B cell (primary cell): ENCODE data around the gene CREB5. TPM values are rescaled to one million over a fixed set of nuclear protein-coding genes. Genes with fewer than 3 reads are reported as not detected.

ENCODE experiments used
- ATAC-seq: fragments of 200-7000 bp; cut with Tn5 transposase; one replicate; pipeline ENCODE4 v1.10.0; 2021; ENCODE audit warnings: low read depth, mild to moderate bottlenecking, moderate number of reproducible peaks, moderate library complexity
- CTCF ChIA-PET: fragments of 350-600 bp; sonication (Branson Sonifier 250); formaldehyde crosslinking; loops from one replicate; lab custom pipeline; 2021; ENCODE audit warnings: antibody characterized with exemption, inconsistent platforms; lab: Charles Lee
- POLR2A ChIA-PET: fragments of 350-600 bp; sonication (Branson Sonifier 250); formaldehyde crosslinking; loops from one replicate; lab custom pipeline; 2021; ENCODE audit warnings: antibody characterized with exemption; lab: Charles Lee
- DNase-seq: peaks from one replicate; pipeline ENCODE4 v3.0.0; 2013
- H2AFZ ChIP-seq: 2 replicates; pipeline ENCODE4 v1.6.1; 2012; ENCODE audit warnings: mild to moderate bottlenecking, low read depth, low read length; ENCODE audit not compliant: insufficient read depth, poor library complexity, severe bottlenecking
- H3K27ac ChIP-seq, 2 donors: 1 replicate in 1 of 2; 2 replicates in 1 of 2; pipeline ENCODE4 v1.5.1; 2012 to 2013; ENCODE audit warnings: low read length in 2 of 2, mild to moderate bottlenecking in 2 of 2, moderate library complexity in 1 of 2
- H3K27me3 ChIP-seq, 4 experiments: fragments of 200-600 bp in 1 of 4; sonication (generic) in 1 of 4; replicated peaks in 1 of 4; 1 replicate in 2 of 4; 2 replicates in 2 of 4; pipeline versions ENCODE4 v1.6.1 to v1.7.0; 2013 to 2016; ENCODE audit warnings: low read length in 3 of 4, mild to moderate bottlenecking in 2 of 4, mixed read lengths in 1 of 4, moderate library complexity in 1 of 4; ENCODE audit not compliant: insufficient read depth in 4 of 4, control insufficient read depth in 3 of 4; ENCODE audit errors: control extremely low read depth in 1 of 4
- H3K36me3 ChIP-seq, 2 experiments: replicated peaks in 1 of 2; 1 replicate in 1 of 2; 2 replicates in 1 of 2; pipeline versions ENCODE4 v1.6.1 to v1.7.1; 2013; ENCODE audit warnings: low read length in 1 of 2; ENCODE audit not compliant: insufficient read depth in 2 of 2, control insufficient read depth in 1 of 2; ENCODE audit errors: control extremely low read depth in 1 of 2, extremely low read depth in 1 of 2
- H3K4me1 ChIP-seq, 2 donors: fragments of 200-600 bp in 1 of 2; sonication (generic) in 1 of 2; 1 replicate in 1 of 2; 2 replicates in 1 of 2; pipeline versions ENCODE4 v1.5.1 to v1.6.1; 2013 to 2017; ENCODE audit warnings: low read length in 2 of 2; ENCODE audit not compliant: control insufficient read depth in 2 of 2, insufficient read depth in 2 of 2
- H3K4me2 ChIP-seq: replicated peaks from 2 replicates; pipeline ENCODE3; 2012; ENCODE audit warnings: mild to moderate bottlenecking, low read depth, low read length; ENCODE audit not compliant: poor library complexity, severe bottlenecking
- H3K4me3 ChIP-seq, 5 experiments: fragments of 200-600 bp in 1 of 5; sonication (generic) in 1 of 5; 1 replicate in 3 of 5; 2 replicates in 2 of 5; pipeline versions ENCODE4 v1.5.1 to v1.7.0; 2011 to 2016; ENCODE audit warnings: low read length in 4 of 5, mild to moderate bottlenecking in 4 of 5, low read depth in 2 of 5, control low read depth in 1 of 5, moderate library complexity in 1 of 5; ENCODE audit not compliant: insufficient read depth in 1 of 5; ENCODE audit errors: control extremely low read depth in 1 of 5, extremely low read depth in 1 of 5
- H3K79me2 ChIP-seq: fragments of 200-600 bp; sonication (generic); one replicate; pipeline ENCODE4 v1.6.0; 2016; ENCODE audit warnings: low read length; ENCODE audit not compliant: control insufficient read depth, insufficient read depth
- H3K9ac ChIP-seq: fragments of 200-600 bp; sonication (generic); 2 replicates; pipeline ENCODE4 v1.6.1; 2017; ENCODE audit warnings: mild to moderate bottlenecking, low read length, moderate library complexity
- H3K9me3 ChIP-seq, 3 donors: one replicate each; pipeline versions ENCODE4 v1.6.1 to v1.7.1; 2013; ENCODE audit warnings: low read length in 2 of 3; ENCODE audit not compliant: control insufficient read depth in 2 of 3, insufficient read depth in 1 of 3; ENCODE audit errors: control extremely low read depth in 1 of 3
- H4K20me1 ChIP-seq: 2 replicates; pipeline ENCODE4 v1.6.0; 2012; ENCODE audit warnings: mild to moderate bottlenecking, low read length; ENCODE audit not compliant: insufficient read depth, control insufficient read depth, poor library complexity, severe bottlenecking
- H3K27ac Mint-ChIP-seq: one replicate; pipeline ENCODE4 v1.8.0; 2021; ENCODE audit warnings: mixed read lengths
- H3K27me3 Mint-ChIP-seq: one replicate; pipeline ENCODE4 v1.8.0; 2021; ENCODE audit warnings: mixed read lengths
- H3K4me1 Mint-ChIP-seq: one replicate; pipeline ENCODE4 v1.8.0; 2021; ENCODE audit warnings: mixed read lengths
- H3K4me3 Mint-ChIP-seq: one replicate; pipeline ENCODE4 v1.8.0; 2021; ENCODE audit warnings: mixed read lengths
- H3K9me3 Mint-ChIP-seq: one replicate; pipeline ENCODE4 v1.8.0; 2022; ENCODE audit warnings: mixed read lengths; ENCODE audit not compliant: insufficient read depth
- CTCF ChIP-seq: fragments of 200-600 bp; IDR thresholded peaks from one replicate; pipeline ENCODE4 v1.8.0; 2022; ENCODE audit warnings: antibody characterized with exemption, mild to moderate bottlenecking
- EZH2 ChIP-seq: IDR thresholded peaks from 2 replicates; pipeline ENCODE4 v1.6.1; 2012; ENCODE audit warnings: borderline replicate concordance, low read depth, mild to moderate bottlenecking, moderate library complexity, low read length; ENCODE audit not compliant: insufficient read depth, poor library complexity, severe bottlenecking
- WGBS: methylation state at CpG from one replicate; pipeline ENCODE4 v1.1.5; 2013; ENCODE audit warnings: missing lambda C conversion rate; ENCODE audit not compliant: insufficient coverage; 5-methylcytosine and 5-hydroxymethylcytosine counted together
- intact Hi-C: fragments of 100-400 bp; cut with micrococcal nuclease; formaldehyde crosslinking; loops from one replicate; pipeline ENCODE4 v1.10.0; 2022
- polyA plus RNA-seq: library from polyadenylated mRNA; depleted of rRNA; stranded (reverse); fragments of >200 nt; gene quantifications from 2 replicates; pipeline ENCODE4 v1.2.3, GENCODE V29; 2012
- total RNA-seq, 2 donors: library from RNA; stranded (reverse); fragments of 120-200 nt in 1 of 2; gene quantifications; 1 replicate in 1 of 2; 2 replicates in 1 of 2; pipeline versions ENCODE4 v1.2.3 to v1.2.4, GENCODE V29; 2013 to 2022

CREB5 gene
- total and polyA plus RNA-seq, 2 donors (not counting 1 experiment from before 2014, with no cell fraction given): 0.05 to 0.95 TPM

- H3K9me3 Mint-ChIP-seq: no peaks in the 10 kb centered on the region
- Histone ChIP-seq H3K4me1 (no peaks in the 10 kb centered on the region), H3K4me2 (no peak overlapping the region), H3K36me3 (no peaks in the 10 kb centered on the region), H3K27me3 (peaks cover 0 to 6% (median 3%) of the 10 kb centered on the region in 4 experiments), H3K4me3 (no peak overlapping the region), H3K9me3 (no peaks in the 10 kb centered on the region), H2AFZ (no peak overlapping the region), H3K27ac (no peak overlapping the region), H3K79me2 (no peaks in the 10 kb centered on the region), H4K20me1 (no peaks in the 10 kb centered on the region), H3K9ac (no peak overlapping the region)
- H3K27ac Mint-ChIP-seq: no peak overlapping the region
- 89% methylated on average over 3 of the region's 4 CpGs for WGBS
- H3K4me3 Mint-ChIP-seq: no peak overlapping the region
- TF ChIP-seq EZH2: no peak
- no peak for TF ChIP-seq CTCF
- POLR2A ChIA-PET: no interaction called here
- ATAC-seq: no peak
- no peaks in the 10 kb centered on the region for H3K4me1 Mint-ChIP-seq
- CTCF ChIA-PET: interaction anchor here (3.9 kb wide), 1 partner anchor 239 kb away, joined by 28 read pairs; no protein-coding TSS in a partner anchor
- H3K27me3 Mint-ChIP-seq: peaks cover 25% of the 10 kb centered on the region
- no peak for DNase-seq
- intact Hi-C loops: no loop called here
These were observed 215.6 kb downstream of the CREB5 start for GRCh38 chr7:28627896-28628295.

GRCh38 chr7:28629216-28629842 lies 217.0 kb downstream of the CREB5 start:
- peaks cover 0 to 6% (median 3%) of the 10 kb centered on the region in 4 experiments for H3K27me3 ChIP-seq
- no peak overlapping the region for H3K27ac Mint-ChIP-seq
- no peaks in the 10 kb centered on the region for H3K4me1 ChIP-seq
- 100% methylated on average over 3 of the region's 4 CpGs for WGBS
- H3K4me3 ChIP-seq: no peak overlapping the region
- CTCF ChIA-PET: interaction anchor here (1.1 to 3.9 kb wide), 3 partner anchors 38 to 1433 kb away, joined by 3 to 28 read pairs (median 3); no protein-coding TSS in a partner anchor
- no peaks in the 10 kb centered on the region for H3K36me3 ChIP-seq
- no peak overlapping the region for H3K9ac ChIP-seq
- ATAC-seq (no peak), DNase-seq (no peak)
- no peak overlapping the region for H3K4me2 ChIP-seq
- no peak overlapping the region for H3K27ac ChIP-seq
- no peaks in the 10 kb centered on the region for H3K4me1 Mint-ChIP-seq
- no peaks in the 10 kb centered on the region for H3K79me2 ChIP-seq
- POLR2A ChIA-PET: no interaction called here
- H3K9me3 ChIP-seq: no peaks in the 10 kb centered on the region
- H3K4me3 Mint-ChIP-seq: no peak overlapping the region
- intact Hi-C loops: no loop called here
- no peak for TF ChIP-seq EZH2
- TF ChIP-seq CTCF: no peak
- no peaks in the 10 kb centered on the region for H4K20me1 ChIP-seq
- no peak overlapping the region for H2AFZ ChIP-seq
- H3K27me3 Mint-ChIP-seq: peaks cover 20% of the 10 kb centered on the region
- H3K9me3 Mint-ChIP-seq: no peaks in the 10 kb centered on the region
